Activated naive CD4-positive, alpha-beta T cell treated with anti-CD3 and anti-CD28 coated beads, Interleukin-2, amount 50 U/mL, for 72 hours (primary cell): ENCODE measurements around the gene TMEM39B. TPM values are rescaled to one million over a fixed set of nuclear protein-coding genes. Genes with fewer than 3 reads are reported as not detected.
"Not testable (repeated sequence)": the region's sequence is repeated elsewhere in the genome, so short reads cannot be mapped to it uniquely, and the experiment has no call there.

Experiments
- ATAC-seq, 2 donors: fragments of 150-1000 bp; cut with Tn5 transposase; 2 replicates each; pipeline ENCODE4 v1.10.0; 2021; ENCODE audit warnings: mild to moderate bottlenecking in 2 of 2, moderate library complexity in 2 of 2
- DNase-seq, 2 donors: peaks; one replicate each; pipeline ENCODE4 v3.0.0; 2021 to 2022; ENCODE audit warnings: low spot score in 2 of 2
- H3K27ac Mint-ChIP-seq, 2 donors: one replicate each; pipeline ENCODE4 v1.8.0; 2022; ENCODE audit warnings: mild to moderate bottlenecking in 2 of 2, mixed read lengths in 2 of 2
- H3K36me3 Mint-ChIP-seq, 2 donors: one replicate each; pipeline ENCODE4 v1.8.0; 2022; ENCODE audit warnings: mixed read lengths in 2 of 2
- H3K9me3 Mint-ChIP-seq, 2 donors: one replicate each; pipeline ENCODE4 v1.8.0; 2022; ENCODE audit warnings: mixed read lengths in 2 of 2
- total RNA-seq, 2 donors: library from RNA; stranded (reverse); gene quantifications; one replicate each; pipeline ENCODE4 v1.2.3, GENCODE V29; 2022

The TMEM39B gene
- total RNA-seq, 2 donors from 2014 or later, result 20.3 to 35.0 TPM

GRCh38 chr1:32123361-32123760 lies 50.6 kb downstream of the TMEM39B start:
- not testable (repeated sequence) for DNase-seq, ATAC-seq, H3K9me3 Mint-ChIP-seq, H3K27ac Mint-ChIP-seq
- H3K36me3 Mint-ChIP-seq, result peaks cover 0 to 10% of the 10 kb centered on the region in 2 donors

GRCh38 chr1:32125313-32125712 lies 52.6 kb downstream of the TMEM39B start:
- no peaks in the 10 kb centered on the region for H3K9me3 Mint-ChIP-seq
- H3K27ac Mint-ChIP-seq, result no peak overlapping the region
- ATAC-seq (no peak), DNase-seq (no peak)
- H3K36me3 Mint-ChIP-seq, result peaks cover 0 to 10% of the 10 kb centered on the region in 2 donors

GRCh38 chr1:32126770-32127169 lies 54.0 kb downstream of the TMEM39B start:
- ATAC-seq, result no peak
- no peaks in the 10 kb centered on the region for H3K9me3 Mint-ChIP-seq
- no peak overlapping the region for H3K27ac Mint-ChIP-seq
- no peak for DNase-seq
- H3K36me3 Mint-ChIP-seq, result no peaks in the 10 kb centered on the region

DNA sequence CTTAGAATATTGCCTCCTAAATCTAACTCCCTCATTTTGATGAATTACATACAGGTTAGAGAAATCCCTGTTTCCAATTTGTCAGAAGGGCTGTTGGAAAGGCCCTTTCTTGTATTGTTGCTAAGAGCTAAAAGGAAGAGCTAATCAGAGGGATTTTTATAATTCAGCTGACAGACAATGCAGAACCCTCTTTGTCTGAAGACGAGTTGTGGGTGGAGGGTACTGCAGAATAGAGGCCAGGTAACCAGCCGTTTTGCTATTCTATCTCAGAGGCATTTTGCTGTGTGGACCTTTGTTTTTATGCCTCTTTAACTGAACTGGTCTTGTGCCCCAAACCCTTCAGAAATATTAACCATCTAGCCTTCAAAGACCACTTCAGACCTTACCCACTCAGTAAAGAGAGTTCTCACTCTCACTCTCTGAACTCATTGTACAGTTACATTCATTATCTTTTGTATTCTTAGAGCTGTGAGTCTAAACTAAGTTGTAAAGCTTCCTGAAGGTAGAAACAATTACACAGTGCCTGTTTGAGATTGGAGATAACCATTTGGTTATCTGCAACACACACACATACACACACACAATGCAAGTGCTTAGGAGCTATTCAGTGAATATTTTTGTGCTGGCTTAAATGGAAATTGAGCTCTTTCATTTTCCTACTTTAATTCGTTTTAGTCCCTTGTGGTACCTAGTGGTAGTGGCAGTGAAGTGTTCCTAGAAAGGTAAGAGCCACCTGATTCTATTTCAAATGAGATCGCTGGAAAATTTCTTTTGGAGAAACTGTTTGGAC lies 54.9 kb downstream of the TMEM39B start:
- ATAC-seq (no peak), DNase-seq (no peak)
- H3K9me3 Mint-ChIP-seq, result no peaks in the 10 kb centered on the region
- H3K36me3 Mint-ChIP-seq, result no peaks in the 10 kb centered on the region
- H3K27ac Mint-ChIP-seq, result no peak overlapping the region

GRCh38 chr1:32128479-32128878 lies 55.7 kb downstream of the TMEM39B start:
- H3K27ac Mint-ChIP-seq, result peak overlapping the region in 1 of 2 donors; percentile 35

DNA sequence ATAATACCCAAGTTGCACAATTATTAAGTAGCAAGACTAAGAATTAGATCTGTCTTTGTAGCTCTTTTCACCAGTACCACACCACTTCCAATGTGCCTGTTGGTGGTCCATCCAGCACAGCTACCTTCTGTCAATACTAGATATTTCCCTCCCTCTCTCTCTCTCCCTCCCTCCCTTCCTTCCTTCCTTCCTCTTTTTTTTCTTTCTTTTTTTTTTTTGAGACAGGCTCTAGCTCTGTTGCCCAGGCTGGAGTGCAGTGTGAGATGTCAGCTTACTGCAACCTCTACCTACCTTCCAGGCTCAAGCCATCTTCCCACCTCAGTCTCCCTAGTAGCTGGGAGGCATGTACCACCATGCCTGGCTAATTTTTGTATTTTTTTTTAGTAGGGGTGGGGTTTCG lies 56.2 kb downstream of the TMEM39B start:
- no peak for ATAC-seq

More at GRCh38 chr1:32128479-32128878, 55.7 kb downstream of the TMEM39B start:
- Mint-ChIP-seq H3K36me3 (no peaks in the 10 kb centered on the region), H3K9me3 (no peaks in the 10 kb centered on the region)
- ATAC-seq (no peak), DNase-seq (no peak)

DNA sequence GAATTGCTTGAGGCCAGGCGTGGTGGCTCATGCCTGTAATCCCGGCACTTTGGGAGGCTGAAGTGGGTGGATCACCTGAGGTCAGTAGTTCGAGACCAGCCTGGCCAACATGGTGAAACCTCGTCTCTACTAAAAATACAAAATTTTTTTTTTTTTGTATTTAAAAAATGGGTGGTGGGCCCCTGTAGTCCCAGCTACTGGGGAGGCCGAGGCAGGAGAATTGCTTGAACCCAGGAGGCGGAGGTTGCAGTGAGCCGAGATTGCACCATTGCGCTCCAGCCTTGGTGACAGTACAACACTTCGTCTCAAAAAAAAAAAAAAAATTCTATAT lies 61.2 kb downstream of the TMEM39B start:
- peaks cover 0 to 15% of the 10 kb centered on the region in 2 donors for H3K36me3 Mint-ChIP-seq
- H3K9me3 Mint-ChIP-seq, H3K27ac Mint-ChIP-seq, DNase-seq, ATAC-seq: not testable (repeated sequence)

More for the DNA sequence above, 56.2 kb downstream of the TMEM39B start:
- H3K27ac Mint-ChIP-seq, result peak overlapping the region in 1 of 2 donors; percentile 35
- no peaks in the 10 kb centered on the region for H3K36me3 Mint-ChIP-seq
- H3K9me3 Mint-ChIP-seq, result no peaks in the 10 kb centered on the region
- no peak for DNase-seq

- Mint-ChIP-seq H3K27ac (no peak overlapping the region), H3K36me3 (peaks cover 0 to 15% of the 10 kb centered on the region in 2 donors), H3K9me3 (no peaks in the 10 kb centered on the region)
- DNase-seq (no peak), ATAC-seq (no peak)
Measured at GRCh38 chr1:32137111-32137510, 64.4 kb downstream of the TMEM39B start.

DNA sequence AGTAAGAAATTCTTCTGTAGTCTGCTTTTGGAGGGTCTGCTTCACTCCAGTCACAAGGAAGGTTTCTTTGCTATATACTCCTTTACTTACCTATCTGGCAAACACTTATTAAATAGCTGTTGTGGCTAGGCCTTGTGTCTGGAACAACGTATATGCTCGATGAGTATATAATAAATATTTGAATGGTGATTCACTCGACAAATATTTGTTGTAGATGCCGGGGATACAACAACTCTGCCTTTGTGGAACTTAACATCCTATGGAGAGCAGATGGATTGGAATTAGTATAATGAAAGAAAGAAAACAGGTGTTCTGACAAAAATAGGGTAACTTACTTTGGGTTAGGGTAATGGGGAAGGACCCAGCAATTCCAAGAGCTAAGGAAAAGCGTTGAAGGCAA lies 66.2 kb downstream of the TMEM39B start:
- no peak for ATAC-seq
- DNase-seq, result no peak
- H3K36me3 Mint-ChIP-seq, result peaks cover 0 to 15% of the 10 kb centered on the region in 2 donors
- H3K27ac Mint-ChIP-seq, result peak overlapping the region; percentile 51 to 59
- no peaks in the 10 kb centered on the region for H3K9me3 Mint-ChIP-seq

DNA sequence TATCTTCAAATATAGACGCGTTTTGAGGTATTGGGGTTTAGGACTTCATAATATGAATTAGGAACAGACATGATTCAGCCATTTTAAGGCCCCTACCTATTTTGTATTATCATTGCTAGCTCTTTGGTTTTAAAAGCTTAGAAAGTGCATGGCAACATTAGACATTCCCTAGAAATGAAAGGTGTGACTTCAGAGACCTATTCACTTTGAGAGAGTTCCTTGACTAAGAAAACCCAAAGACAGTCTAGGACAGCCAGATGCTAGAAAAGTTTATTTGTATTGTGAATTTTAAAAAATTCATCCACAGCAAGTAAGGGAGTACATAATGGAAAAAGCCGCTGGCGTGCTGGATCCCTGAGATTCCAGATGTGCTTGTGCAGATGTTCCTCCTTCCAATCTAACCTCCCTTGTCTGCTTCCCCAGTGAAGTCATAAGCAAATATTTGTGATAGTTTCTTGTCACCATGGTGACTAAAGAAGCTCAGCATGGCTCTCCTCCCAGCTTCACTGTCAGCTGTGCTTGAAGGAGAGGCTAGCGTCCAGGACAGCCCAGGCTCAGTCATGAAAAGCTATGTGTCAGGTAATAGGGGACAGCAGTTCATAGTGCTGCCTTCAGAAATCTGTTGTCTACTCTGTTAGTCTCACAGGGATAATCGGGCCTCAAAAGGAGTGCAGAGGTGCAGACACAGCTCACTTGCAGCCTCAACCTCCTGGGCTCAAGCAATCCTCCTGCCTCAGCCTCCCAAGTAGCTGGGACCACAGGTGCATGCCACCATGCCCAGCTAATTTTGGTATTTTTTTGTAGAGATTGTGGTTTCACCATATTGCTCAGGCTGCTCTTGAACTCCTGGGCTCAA lies 69.9 kb downstream of the TMEM39B start:
- Mint-ChIP-seq H3K27ac (no peak overlapping the region), H3K9me3 (peaks cover 0 to under 1% of the 10 kb centered on the region in 2 donors), H3K36me3 (peaks cover 1 to 18% of the 10 kb centered on the region in 2 donors)
- DNase-seq (no peak), ATAC-seq (peak in 1 of 2 donors; percentile 25)

GRCh38 chr1:32143302-32143695 lies 70.6 kb downstream of the TMEM39B start:
- not testable (repeated sequence) for ATAC-seq, H3K27ac Mint-ChIP-seq, H3K9me3 Mint-ChIP-seq, DNase-seq
- H3K36me3 Mint-ChIP-seq, result peaks cover 7 to 21% of the 10 kb centered on the region in 2 donors

- Mint-ChIP-seq H3K27ac (no peak overlapping the region), H3K36me3 (peaks cover 8 to 28% of the 10 kb centered on the region in 2 donors), H3K9me3 (peaks cover 5 to 6% of the 10 kb centered on the region in 2 donors)
- ATAC-seq, result no peak
- no peak for DNase-seq
Measured at GRCh38 chr1:32144033-32144432, 71.3 kb downstream of the TMEM39B start.

DNA sequence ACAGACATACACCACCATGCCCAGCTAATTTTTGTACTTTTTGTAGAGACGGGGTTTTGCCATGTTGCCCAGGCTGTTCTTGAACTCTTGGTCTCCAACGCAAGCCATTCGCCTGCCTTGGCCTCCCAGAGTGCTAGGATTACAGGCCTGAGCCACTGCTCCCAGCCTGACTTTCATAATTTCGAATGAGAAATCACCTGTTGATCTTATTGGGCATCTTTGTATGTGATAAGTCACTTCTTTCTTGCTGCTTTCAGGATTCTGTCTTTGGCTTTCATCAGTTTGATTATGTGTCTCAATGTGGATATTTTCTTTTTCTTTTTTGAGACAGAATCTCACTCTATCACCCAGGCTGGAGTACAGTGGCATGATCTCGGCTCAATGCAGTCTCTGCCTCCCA lies 75.1 kb downstream of the TMEM39B start:
- ATAC-seq, H3K27ac Mint-ChIP-seq, H3K9me3 Mint-ChIP-seq, DNase-seq: not testable (repeated sequence)
- H3K36me3 Mint-ChIP-seq, result peaks cover 8 to 30% of the 10 kb centered on the region in 2 donors

DNA sequence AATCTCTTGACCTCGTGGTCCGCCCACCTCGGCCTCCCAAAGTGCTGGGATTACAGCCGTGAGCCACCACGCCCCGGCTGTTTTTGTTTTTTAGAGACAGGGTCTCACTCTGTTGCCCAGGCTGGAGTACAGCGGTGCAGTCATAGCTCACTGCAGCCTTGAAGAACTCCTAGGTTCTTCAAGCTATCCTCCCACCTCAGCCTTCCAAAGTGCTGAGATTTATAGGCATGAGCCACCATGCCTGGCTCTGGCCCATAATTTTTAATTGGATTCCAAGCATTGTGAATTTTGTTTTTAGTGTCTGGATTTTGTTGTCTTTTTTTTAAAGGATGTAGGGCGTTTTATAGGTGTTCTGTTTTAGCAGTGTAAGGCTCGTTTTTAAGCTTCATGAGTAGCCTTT lies 78.1 kb downstream of the TMEM39B start:
- no peak for DNase-seq
- no peak for ATAC-seq
- Mint-ChIP-seq H3K9me3 (peaks cover 5 to 6% of the 10 kb centered on the region in 2 donors), H3K36me3 (peaks cover 8 to 30% of the 10 kb centered on the region in 2 donors), H3K27ac (no peak overlapping the region)

- H3K27ac Mint-ChIP-seq, result peak overlapping the region in 1 of 2 donors; percentile 10
Measured at GRCh38 chr1:32151319-32151787, 78.6 kb downstream of the TMEM39B start.

More at GRCh38 chr1:32151319-32151787, 78.6 kb downstream of the TMEM39B start:
- ATAC-seq, result no peak
- no peak for DNase-seq
- Mint-ChIP-seq H3K36me3 (peaks cover 12 to 29% of the 10 kb centered on the region in 2 donors), H3K9me3 (peaks cover 5 to 6% of the 10 kb centered on the region in 2 donors)
